Tibial nerve (tissue), 4 donors: ENCODE results near the gene ARFGAP1. TPM values are rescaled to one million over a fixed set of nuclear protein-coding genes. Genes with fewer than 3 reads are reported as not detected.

Experiments used
- DNase-seq, 2 donors: peaks; one replicate each; pipeline ENCODE4 v3.0.0-alpha.2; 2019; ENCODE audit warnings: low spot score in 2 of 2
- H3K27ac ChIP-seq, 4 donors: fragments of 200-600 bp; sonication (generic) in 3 of 4; one replicate each; pipeline ENCODE4 v1.5.1; 2017 to 2019; ENCODE audit warnings: mild to moderate bottlenecking in 1 of 4
- H3K27me3 ChIP-seq, 2 donors: fragments of 200-600 bp; sonication (generic) in 1 of 2; one replicate each; pipeline versions ENCODE4 v1.5.1 to v1.6.0; 2017 to 2019
- H3K36me3 ChIP-seq, 3 donors: fragments of 200-600 bp; sonication (generic); one replicate each; pipeline ENCODE4 v1.5.1; 2018 to 2019
- H3K4me1 ChIP-seq, 4 donors: fragments of 200-600 bp; sonication (generic) in 3 of 4; one replicate each; pipeline ENCODE4 v1.5.1; 2017 to 2019
- H3K4me3 ChIP-seq, 4 donors: fragments of 200-600 bp; sonication (generic) in 3 of 4; one replicate each; pipeline ENCODE4 v1.5.1; 2017 to 2019; ENCODE audit warnings: mild to moderate bottlenecking in 1 of 4, moderate library complexity in 1 of 4
- H3K9me3 ChIP-seq, 4 donors: fragments of 200-600 bp; sonication (generic) in 3 of 4; one replicate each; pipeline ENCODE4 v1.5.1; 2017 to 2019
- CTCF ChIP-seq, 5 experiments: fragments of 200-600 bp in 3 of 5; fragments of 450-650 bp in 2 of 5; sonication (generic) in 3 of 5; IDR thresholded peaks; one replicate each; pipeline ENCODE4 v1.5.1; 2016 to 2019; ENCODE audit warnings: antibody characterized with exemption in 5 of 5, mild to moderate bottlenecking in 3 of 5, moderate library complexity in 2 of 5
- EP300 ChIP-seq, 2 donors: sonication (generic); formaldehyde crosslinking; IDR thresholded peaks; one replicate each; pipeline ENCODE4 v1.6.1; 2017; ENCODE audit warnings: antibody characterized with exemption in 2 of 2, mild to moderate bottlenecking in 1 of 2
- POLR2A ChIP-seq, 2 donors: fragments of 450-650 bp; IDR thresholded peaks; one replicate each; pipeline ENCODE4 v1.6.1; 2017; ENCODE audit warnings: antibody characterized with exemption in 2 of 2, mild to moderate bottlenecking in 2 of 2, moderate library complexity in 2 of 2
- WGBS, 2 donors: methylation state at CpG; one replicate each; pipeline ENCODE4 v1.1.5; 2018; 5-methylcytosine and 5-hydroxymethylcytosine counted together
- total RNA-seq, 4 donors: library from RNA; depleted of rRNA; stranded (reverse); fragments of >200 nt; gene quantifications; one replicate each; pipeline ENCODE4 v1.1.0, GENCODE V29; 2016

The ARFGAP1 gene
- total RNA-seq, 4 donors from 2014 or later: 55.3 to 124 (median 68.6) TPM

- Histone ChIP-seq H3K4me1 (peaks cover 0 to 13% (median 0%) of the 10 kb centered on the region in 4 donors), H3K9me3 (no peaks in the 10 kb centered on the region), H3K36me3 (peaks cover 0 to 42% (median 0%) of the 10 kb centered on the region in 3 donors), H3K27me3 (peaks cover 0 to 28% of the 10 kb centered on the region in 2 donors), H3K4me3 (no peak overlapping the region), H3K27ac (no peak overlapping the region)
- TF ChIP-seq CTCF (IDR thresholded peaks at IDR 0.05) (peak; percentile 58 to 72 (median 64)), POLR2A (IDR thresholded peaks at IDR 0.05) (no peak)
- no peak for DNase-seq
- 21 to 31% methylated on average over 13 to 18 of the region's 26 CpGs for WGBS, 2 donors
These were observed 18.3 kb downstream of the ARFGAP1 start for GRCh38 chr20:63290677-63291472.

- 71 to 100% methylated on average over 1 to 9 of the region's 10 CpGs for WGBS, 2 donors
- Histone ChIP-seq H3K4me3 (no peak overlapping the region), H3K36me3 (peaks cover 0 to 33% (median 0%) of the 10 kb centered on the region in 3 donors), H3K4me1 (peaks cover 0 to 22% (median 0%) of the 10 kb centered on the region in 4 donors), H3K9me3 (no peaks in the 10 kb centered on the region), H3K27me3 (peaks cover 0 to 38% of the 10 kb centered on the region in 2 donors), H3K27ac (no peak overlapping the region)
- DNase-seq: no peak
- no peak for TF ChIP-seq CTCF (IDR thresholded peaks at IDR 0.05)
- TF ChIP-seq POLR2A (IDR thresholded peaks at IDR 0.05): no peak
- no peak for TF ChIP-seq EP300 (IDR thresholded peaks at IDR 0.05)
These were observed 19.2 kb downstream of the ARFGAP1 start for GRCh38 chr20:63291811-63292210.

- Histone ChIP-seq H3K36me3 (peaks cover 0 to 28% (median 0%) of the 10 kb centered on the region in 3 donors), H3K27ac (no peak overlapping the region), H3K4me1 (peaks cover 0 to 27% (median 0%) of the 10 kb centered on the region in 4 donors), H3K9me3 (no peaks in the 10 kb centered on the region), H3K27me3 (peaks cover 0 to 42% of the 10 kb centered on the region in 2 donors), H3K4me3 (no peak overlapping the region)
- WGBS, 2 donors: 69 to 79% methylated on average over 11 to 16 of the region's 16 CpGs
- TF ChIP-seq POLR2A (IDR thresholded peaks at IDR 0.05) (no peak), CTCF (IDR thresholded peaks at IDR 0.05) (no peak), EP300 (IDR thresholded peaks at IDR 0.05) (no peak)
- no peak for DNase-seq
These were observed 19.7 kb downstream of the ARFGAP1 start for GRCh38 chr20:63292292-63292701.

- Histone ChIP-seq H3K27ac (no peak within 1 kb of the TSS), H3K27me3 (peaks cover 0 to 48% of the 10 kb centered on the region in 2 donors), H3K36me3 (peaks cover 0 to 22% (median 0%) of the 10 kb centered on the region in 3 donors), H3K9me3 (no peaks in the 10 kb centered on the region), H3K4me1 (peaks cover 0 to 29% (median 0%) of the 10 kb centered on the region in 4 donors), H3K4me3 (no peak within 1 kb of the TSS)
- TF ChIP-seq CTCF (IDR thresholded peaks at IDR 0.05) (no peak), POLR2A (IDR thresholded peaks at IDR 0.05) (no peak), EP300 (IDR thresholded peaks at IDR 0.05) (no peak)
- WGBS, 2 donors: 21% methylated on average over 7 of the region's 7 CpGs; no CpG with 5 or more reads in 1 of the 2 donors
- DNase-seq: no peak
These were observed 20.3 kb downstream of the ARFGAP1 start, which contains the start of gene COL20A1 for GRCh38 chr20:63292904-63293303. COL20A1 (plus strand) TSS chr20:63293186; CDS start chr20:63295108, 1,922 bp downstream.

GRCh38 chr20:63293456-63293855, 20.8 kb downstream of the ARFGAP1 start:
- no peaks in the 10 kb centered on the region for H3K9me3 ChIP-seq
- 44 to 52% methylated on average over 4 of the region's 11 CpGs for WGBS, 2 donors
- peaks cover 0 to 16% (median 0%) of the 10 kb centered on the region in 3 donors for H3K36me3 ChIP-seq
- TF ChIP-seq EP300 (IDR thresholded peaks at IDR 0.05) (no peak), CTCF (IDR thresholded peaks at IDR 0.05) (no peak), POLR2A (IDR thresholded peaks at IDR 0.05) (no peak)
- peaks cover 0 to 54% of the 10 kb centered on the region in 2 donors for H3K27me3 ChIP-seq
- peaks cover 0 to 29% (median 0%) of the 10 kb centered on the region in 4 donors for H3K4me1 ChIP-seq
- H3K27ac ChIP-seq: no peak overlapping the region
- no peak for DNase-seq
- no peak overlapping the region for H3K4me3 ChIP-seq
